Memory B cell (primary cell): Measurements from ENCODE around the gene SRI.
"Not testable (repeated sequence)": the region's sequence is repeated elsewhere in the genome, so short reads cannot be mapped to it uniquely, and the experiment has no call there.

Experiments used
- ATAC-seq: fragments of 150-1000 bp; cut with Tn5 transposase; 2 replicates; pipeline ENCODE4 v1.10.0; 2021; ENCODE audit warnings: low read depth, mild to moderate bottlenecking, moderate library complexity
- DNase-seq, 2 donors: peaks; one replicate each; pipeline ENCODE4 v3.0.0; 2022; ENCODE audit warnings: low spot score in 2 of 2
- H3K27ac Mint-ChIP-seq: one replicate; pipeline ENCODE4 v1.8.0; 2022; ENCODE audit warnings: mild to moderate bottlenecking, moderate library complexity, mixed read lengths
- H3K27me3 Mint-ChIP-seq: one replicate; pipeline ENCODE4 v1.8.0; 2022; ENCODE audit warnings: mixed read lengths
- H3K36me3 Mint-ChIP-seq: one replicate; pipeline ENCODE4 v1.8.0; 2022; ENCODE audit warnings: mild to moderate bottlenecking, mixed read lengths
- H3K4me1 Mint-ChIP-seq: one replicate; pipeline ENCODE4 v1.8.0; 2022; ENCODE audit warnings: mixed read lengths
- H3K4me3 Mint-ChIP-seq: one replicate; pipeline ENCODE4 v1.8.0; 2022; ENCODE audit warnings: mild to moderate bottlenecking, moderate library complexity, mixed read lengths
- H3K9me3 Mint-ChIP-seq: one replicate; pipeline ENCODE4 v1.8.0; 2022; ENCODE audit warnings: mixed read lengths

Gene SRI

DNA sequence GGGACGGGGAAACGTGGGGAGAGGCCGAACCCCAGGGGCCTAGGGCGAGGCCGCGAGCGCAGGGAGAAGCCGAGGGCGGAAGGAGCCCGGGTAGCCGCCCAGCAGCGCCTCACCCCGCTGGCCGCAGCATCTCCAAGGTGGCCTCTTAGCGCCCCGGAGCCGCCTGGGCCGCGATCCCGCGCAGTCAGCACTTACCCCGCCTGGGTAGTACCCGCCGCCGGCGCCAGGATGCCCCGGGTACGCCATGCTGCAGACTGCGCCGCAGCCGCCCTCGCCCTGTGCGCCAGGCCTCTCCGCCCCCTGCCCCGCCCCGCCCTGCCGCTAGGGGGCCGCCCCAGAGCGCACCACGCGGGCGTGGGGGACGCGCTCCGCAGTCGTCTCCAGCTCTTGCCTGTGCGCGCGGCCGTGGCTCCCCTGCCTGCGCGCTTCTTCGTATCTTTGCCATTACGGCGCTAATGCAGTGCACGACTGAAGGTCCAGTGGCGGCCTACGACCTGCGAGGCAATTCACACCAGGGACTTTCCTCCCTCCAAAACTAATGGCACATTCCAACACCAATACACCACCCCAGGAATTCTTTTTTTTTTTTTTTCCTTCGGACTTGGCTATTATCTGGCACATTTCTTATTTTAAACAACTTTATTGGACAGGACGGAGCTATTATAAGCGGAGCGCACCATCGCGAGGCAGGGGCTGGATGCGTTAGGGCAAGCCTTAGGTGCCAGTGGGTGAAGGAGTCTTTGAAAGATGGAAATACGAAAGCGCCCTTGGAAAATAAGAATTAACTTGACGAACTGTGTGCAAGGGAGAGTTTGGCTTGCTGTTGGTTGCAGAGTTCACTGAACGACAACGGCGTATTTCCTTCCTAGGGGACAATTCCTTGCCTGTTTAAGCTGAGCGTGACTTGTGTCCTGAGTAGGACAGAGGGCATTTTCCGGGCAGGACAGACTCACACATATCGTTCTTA, at the start of gene SRI:
Gene SRI (minus strand): TSS at position 258 of the 967 bp plus-strand sequence. CDS start 12 bp downstream, at position 246.
- DNase-seq (peak; percentile 92 to 94), ATAC-seq (peak; percentile 92)
- peaks cover 2% of the 10 kb centered on the region for H3K36me3 Mint-ChIP-seq
- peak within 1 kb of the TSS; percentile 93 for H3K4me3 Mint-ChIP-seq
- H3K9me3 Mint-ChIP-seq = no peaks in the 10 kb centered on the region
- no peaks in the 10 kb centered on the region for H3K27me3 Mint-ChIP-seq
- H3K4me1 Mint-ChIP-seq = peaks cover 14% of the 10 kb centered on the region
- peak within 1 kb of the TSS; percentile 83 for H3K27ac Mint-ChIP-seq

GRCh38 chr7:88269586-88269985, 49.7 kb upstream of the SRI start:
- Mint-ChIP-seq H3K4me3 (no peak overlapping the region), H3K4me1 (no peaks in the 10 kb centered on the region), H3K27ac (no peak overlapping the region), H3K36me3 (no peaks in the 10 kb centered on the region), H3K9me3 (peaks cover 3% of the 10 kb centered on the region), H3K27me3 (peaks cover 5% of the 10 kb centered on the region)
- DNase-seq = no peak
- ATAC-seq = no peak

- Mint-ChIP-seq H3K36me3 (no peaks in the 10 kb centered on the region), H3K27ac (no peak overlapping the region), H3K4me1 (no peaks in the 10 kb centered on the region), H3K27me3 (peaks cover 5% of the 10 kb centered on the region), H3K4me3 (no peak overlapping the region), H3K9me3 (peaks cover 3% of the 10 kb centered on the region)
- ATAC-seq = no peak
- no peak for DNase-seq
Observed at GRCh38 chr7:88268858-88269257, 49.0 kb upstream of the SRI start.

- no peaks in the 10 kb centered on the region for H3K4me1 Mint-ChIP-seq
- H3K9me3 Mint-ChIP-seq = peaks cover 3% of the 10 kb centered on the region
- no peaks in the 10 kb centered on the region for H3K36me3 Mint-ChIP-seq
- ATAC-seq (no peak), DNase-seq (no peak)
- H3K27me3 Mint-ChIP-seq = peaks cover 5% of the 10 kb centered on the region
- H3K4me3 Mint-ChIP-seq = no peak overlapping the region
- no peak overlapping the region for H3K27ac Mint-ChIP-seq
Observed at GRCh38 chr7:88268051-88268450, 48.2 kb upstream of the SRI start.

DNA sequence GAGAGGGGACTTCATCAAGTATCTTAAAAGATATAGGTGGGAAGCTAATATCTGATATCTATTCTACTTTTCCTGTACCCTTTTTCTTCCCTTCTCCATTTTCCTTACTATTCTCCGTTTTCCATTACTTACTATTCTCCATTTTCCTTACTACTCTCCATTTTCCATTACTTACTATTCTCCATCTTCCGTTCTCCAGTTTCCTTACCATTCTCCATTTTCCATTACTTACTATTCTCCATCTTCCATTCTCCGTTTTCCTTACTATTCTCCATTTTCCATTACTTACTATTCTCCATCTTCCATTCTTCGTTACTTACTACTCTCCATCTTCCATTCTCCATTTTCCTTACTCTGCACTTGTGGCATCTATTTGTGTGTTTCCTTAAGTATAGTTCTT, 47.6 kb upstream of the SRI start:
- no peak for DNase-seq
- Mint-ChIP-seq H3K4me1 (no peaks in the 10 kb centered on the region), H3K4me3 (no peak overlapping the region), H3K27ac (no peak overlapping the region), H3K36me3 (no peaks in the 10 kb centered on the region), H3K9me3 (peaks cover 3% of the 10 kb centered on the region), H3K27me3 (peaks cover 5% of the 10 kb centered on the region)
- ATAC-seq = no peak

DNA sequence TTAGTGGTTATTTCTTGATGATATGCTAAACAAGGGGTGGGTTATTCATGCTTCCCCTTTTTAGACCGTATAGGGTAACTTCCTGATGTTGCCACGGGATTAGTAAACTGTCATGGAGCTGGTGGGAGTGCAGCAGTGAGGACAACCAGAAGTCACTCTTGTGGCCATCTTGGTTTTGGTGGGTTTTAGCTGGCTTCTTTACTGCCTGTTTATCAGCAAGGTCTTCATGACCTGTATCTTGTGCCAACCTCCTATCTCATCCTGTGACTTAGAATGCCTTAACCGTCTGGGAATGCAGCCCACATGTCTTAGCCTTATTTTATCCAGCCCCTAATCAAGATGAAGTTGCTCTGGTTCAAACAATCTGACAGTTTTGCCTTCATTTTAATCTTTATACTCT, 45.1 kb upstream of the SRI start:
- H3K36me3 Mint-ChIP-seq, ATAC-seq, H3K27me3 Mint-ChIP-seq: not testable (repeated sequence)

GRCh38 chr7:88262562-88262961, 42.7 kb upstream of the SRI start:
- Mint-ChIP-seq H3K4me1 (no peaks in the 10 kb centered on the region), H3K9me3 (peaks cover 2% of the 10 kb centered on the region)

More for the DNA sequence above, 45.1 kb upstream of the SRI start:
- not testable (repeated sequence) for H3K4me1 Mint-ChIP-seq, DNase-seq, H3K9me3 Mint-ChIP-seq, H3K27ac Mint-ChIP-seq, H3K4me3 Mint-ChIP-seq

DNA sequence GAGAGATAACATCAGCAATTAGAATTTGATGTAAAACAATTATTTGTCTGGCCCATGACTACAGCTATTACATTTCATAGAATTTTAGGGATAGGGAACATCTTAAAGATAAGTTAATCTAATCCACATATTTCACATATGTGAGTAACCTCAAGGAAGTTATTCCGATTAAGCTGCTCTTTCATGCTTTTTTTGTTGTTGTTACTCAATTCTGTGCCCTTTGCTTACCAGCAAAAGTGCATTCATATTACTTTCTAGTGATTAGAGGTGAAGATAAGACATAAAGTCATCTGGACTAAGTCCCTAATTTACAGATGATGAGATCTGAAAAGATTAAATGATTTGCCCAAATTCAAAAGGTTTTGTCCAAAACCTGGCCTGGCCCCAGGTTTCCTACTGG, 40.9 kb upstream of the SRI start:
- DNase-seq = no peak
- Mint-ChIP-seq H3K36me3 (no peaks in the 10 kb centered on the region), H3K27ac (no peak overlapping the region), H3K27me3 (peaks cover 10% of the 10 kb centered on the region), H3K4me1 (no peaks in the 10 kb centered on the region), H3K9me3 (no peaks in the 10 kb centered on the region), H3K4me3 (no peak overlapping the region)
- ATAC-seq = no peak

More at GRCh38 chr7:88262562-88262961, 42.7 kb upstream of the SRI start:
- ATAC-seq (no peak), DNase-seq (no peak)
- Mint-ChIP-seq H3K4me3 (no peak overlapping the region), H3K36me3 (no peaks in the 10 kb centered on the region), H3K27ac (no peak overlapping the region), H3K27me3 (peaks cover 9% of the 10 kb centered on the region)

DNA sequence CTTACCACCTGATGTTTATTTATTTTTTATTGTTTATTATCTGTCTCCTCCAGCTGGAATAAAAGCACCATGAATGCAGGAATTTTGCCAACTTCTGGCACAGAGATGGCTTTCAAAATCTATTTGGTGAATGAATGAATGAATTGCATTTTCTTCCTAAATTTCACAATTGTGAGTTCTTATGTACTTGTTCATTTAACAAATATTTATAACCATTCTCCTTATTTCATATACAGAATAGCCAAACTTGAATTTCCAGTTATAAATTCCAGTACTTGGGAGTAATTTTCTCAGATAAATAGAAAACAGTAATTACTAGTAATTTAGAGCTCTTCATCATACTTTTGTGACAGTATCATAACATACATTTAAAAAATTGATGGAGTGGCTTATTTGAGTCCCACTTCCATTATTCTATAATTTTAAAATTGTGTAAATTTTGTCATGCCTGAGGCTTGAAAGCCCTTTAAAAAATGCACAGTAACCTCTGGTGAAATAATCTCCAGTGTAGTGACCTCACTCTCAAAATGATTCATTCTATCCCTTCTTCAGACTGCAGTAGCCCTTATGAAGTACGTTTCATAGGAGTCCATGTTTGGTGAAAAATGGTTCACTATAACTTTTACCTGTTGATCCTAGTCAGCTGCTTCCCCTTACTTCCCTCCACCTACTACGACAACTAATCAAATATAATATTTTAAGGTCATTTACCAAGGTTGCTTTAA, 40.0 kb upstream of the SRI start:
- H3K27me3 Mint-ChIP-seq = peaks cover 10% of the 10 kb centered on the region
- ATAC-seq (no peak), DNase-seq (no peak)
- H3K4me1 Mint-ChIP-seq = no peaks in the 10 kb centered on the region
- no peak overlapping the region for H3K27ac Mint-ChIP-seq
- no peak overlapping the region for H3K4me3 Mint-ChIP-seq
- H3K36me3 Mint-ChIP-seq = no peaks in the 10 kb centered on the region
- no peaks in the 10 kb centered on the region for H3K9me3 Mint-ChIP-seq

DNA sequence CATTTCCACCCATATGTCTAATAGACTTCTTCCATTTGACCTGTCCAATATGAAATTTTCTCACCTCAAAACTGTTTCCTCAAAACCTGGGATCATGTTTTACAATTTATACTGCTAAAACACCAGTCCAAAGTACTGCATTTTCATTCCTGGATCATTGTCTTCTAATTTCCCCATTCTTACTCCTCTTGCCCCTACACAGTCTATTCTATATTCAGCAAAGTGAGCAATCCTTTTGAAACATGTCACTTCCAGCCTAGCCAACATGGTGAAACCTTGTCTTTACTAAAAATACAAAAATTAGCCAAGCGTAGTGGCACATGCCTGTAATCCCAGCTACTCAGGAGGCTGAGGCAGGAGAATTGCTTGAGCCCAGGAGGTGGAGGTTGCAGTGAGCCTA, 38.5 kb upstream of the SRI start:
- not testable (repeated sequence) for H3K4me3 Mint-ChIP-seq, H3K36me3 Mint-ChIP-seq, DNase-seq, ATAC-seq, H3K4me1 Mint-ChIP-seq, H3K27ac Mint-ChIP-seq
- Mint-ChIP-seq H3K9me3 (peaks cover 11% of the 10 kb centered on the region), H3K27me3 (peaks cover 10% of the 10 kb centered on the region)

GRCh38 chr7:88256906-88257305, 37.1 kb upstream of the SRI start:
- no peak overlapping the region for H3K27ac Mint-ChIP-seq
- DNase-seq (no peak), ATAC-seq (no peak)
- H3K4me1 Mint-ChIP-seq = no peaks in the 10 kb centered on the region
- H3K36me3 Mint-ChIP-seq = no peaks in the 10 kb centered on the region
- H3K9me3 Mint-ChIP-seq = peaks cover 11% of the 10 kb centered on the region
- H3K4me3 Mint-ChIP-seq = no peak overlapping the region
- peaks cover 10% of the 10 kb centered on the region for H3K27me3 Mint-ChIP-seq

- peaks cover 13% of the 10 kb centered on the region for H3K27me3 Mint-ChIP-seq
- no peaks in the 10 kb centered on the region for H3K36me3 Mint-ChIP-seq
- no peak for DNase-seq
- peaks cover 11% of the 10 kb centered on the region for H3K9me3 Mint-ChIP-seq
- ATAC-seq = no peak
- no peaks in the 10 kb centered on the region for H3K4me1 Mint-ChIP-seq
- H3K4me3 Mint-ChIP-seq = no peak overlapping the region
- no peak overlapping the region for H3K27ac Mint-ChIP-seq
Observed at GRCh38 chr7:88254721-88255424, 35.0 kb upstream of the SRI start.

GRCh38 chr7:88253640-88254039, 33.8 kb upstream of the SRI start:
- Mint-ChIP-seq H3K27me3 (peaks cover 12% of the 10 kb centered on the region), H3K27ac (no peak overlapping the region), H3K9me3 (peaks cover 11% of the 10 kb centered on the region), H3K4me1 (no peaks in the 10 kb centered on the region), H3K4me3 (no peak overlapping the region), H3K36me3 (no peaks in the 10 kb centered on the region)
- DNase-seq (no peak), ATAC-seq (no peak)

DNA sequence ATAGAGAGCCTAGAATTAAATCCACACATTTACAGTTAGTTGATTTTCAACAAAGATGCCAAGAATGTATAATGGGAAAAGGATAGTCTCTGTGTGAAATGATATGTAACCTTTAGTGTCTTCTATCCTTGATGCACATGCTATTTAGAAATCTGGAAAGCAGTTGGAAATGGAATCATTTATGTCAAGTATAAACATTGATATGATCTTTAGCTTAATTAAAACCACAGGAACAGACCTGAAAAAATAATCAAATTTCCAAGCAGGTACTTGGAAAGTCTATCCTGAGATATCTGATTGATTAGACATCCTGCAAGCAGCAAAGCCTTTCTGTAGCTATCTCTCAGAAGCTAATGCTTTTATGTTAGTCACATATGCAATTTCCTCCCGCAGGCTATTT, 24.4 kb upstream of the SRI start:
- peaks cover 3% of the 10 kb centered on the region for H3K27me3 Mint-ChIP-seq
- H3K27ac Mint-ChIP-seq = no peak overlapping the region
- no peak overlapping the region for H3K4me3 Mint-ChIP-seq
- no peaks in the 10 kb centered on the region for H3K4me1 Mint-ChIP-seq
- H3K9me3 Mint-ChIP-seq = no peaks in the 10 kb centered on the region
- DNase-seq = no peak
- ATAC-seq = no peak
- H3K36me3 Mint-ChIP-seq = no peaks in the 10 kb centered on the region
